ENCODE results near the gene ZSWIM4. TPM values are rescaled to one million over a fixed set of nuclear protein-coding genes. Genes with fewer than 3 reads are reported as not detected.

The ZSWIM4 gene
- total RNA-seq, 2 donors from 2014 or later: 3.4 to 12.5 TPM

GRCh38 chr19:13797058-13797440 is 1.8 kb downstream of the ZSWIM4 start:
- 41 to 51% methylated on average over 4 of the region's 4 CpGs for WGBS, 2 donors
- ATAC-seq (no peak), DNase-seq (no peak)
- Histone ChIP-seq H3K4me1 (peaks cover 33% of the 10 kb centered on the region), H3K27ac (peak overlapping the region in 3 of 4 donors; percentile 85 to 95 (median 92)), H3K4me3 (no peak overlapping the region), H3K36me3 (replicated peaks in 1 of 2; ENCODE audit: insufficient read depth in 1 of 2, low read depth in 2 of 2) (no peaks in the 10 kb centered on the region), H3K27me3 (no peaks in the 10 kb centered on the region), H3K9me3 (no peaks in the 10 kb centered on the region)
- TF ChIP-seq CTCF (IDR thresholded peaks at IDR 0.05) (no peak), POLR2A (IDR thresholded peaks at IDR 0.05) (no peak)
- intact Hi-C loops (cut with DNase I): no loop called here

- H3K9me3 ChIP-seq: no peaks in the 10 kb centered on the region
- intact Hi-C loops (cut with DNase I): no loop called here
- WGBS, 2 donors: 37 to 44% methylated on average over 7 of the region's 7 CpGs
- no peak overlapping the region for H3K4me3 ChIP-seq
- peak in 2 of 4 donors; percentile 34 to 36 for DNase-seq
- H3K27ac ChIP-seq: peak overlapping the region in 3 of 4 donors; percentile 30 to 95 (median 92)
- no peak for ATAC-seq
- H3K4me1 ChIP-seq: peaks cover 33% of the 10 kb centered on the region
- H3K27me3 ChIP-seq: no peaks in the 10 kb centered on the region
- no peaks in the 10 kb centered on the region for H3K36me3 ChIP-seq (replicated peaks in 1 of 2; ENCODE audit: insufficient read depth in 1 of 2, low read depth in 2 of 2)
- TF ChIP-seq POLR2A (IDR thresholded peaks at IDR 0.05) (no peak), CTCF (IDR thresholded peaks at IDR 0.05) (no peak)
Observed at GRCh38 chr19:13797870-13798269, 2.6 kb downstream of the ZSWIM4 start.

- ATAC-seq (no peak), DNase-seq (no peak)
- intact Hi-C loops (cut with DNase I): no loop called here
- no peak overlapping the region for H3K4me3 ChIP-seq
- no peaks in the 10 kb centered on the region for H3K27me3 ChIP-seq
- no peak overlapping the region for H3K27ac ChIP-seq
- H3K36me3 ChIP-seq (replicated peaks in 1 of 2; ENCODE audit: insufficient read depth in 1 of 2, low read depth in 2 of 2): no peaks in the 10 kb centered on the region
- WGBS, 2 donors: 95 to 96% methylated on average over 4 to 22 of the region's 22 CpGs
- TF ChIP-seq CTCF (IDR thresholded peaks at IDR 0.05): no peak
- TF ChIP-seq POLR2A (IDR thresholded peaks at IDR 0.05): no peak
- peaks cover 24% of the 10 kb centered on the region for H3K4me1 ChIP-seq
- no peaks in the 10 kb centered on the region for H3K9me3 ChIP-seq
Observed at GRCh38 chr19:13799669-13800068, 4.4 kb downstream of the ZSWIM4 start.

- ATAC-seq (peak; percentile 60), DNase-seq (peak in 2 of 4 donors; percentile 22 to 25)
- Histone ChIP-seq H3K9me3 (no peaks in the 10 kb centered on the region), H3K4me1 (no peaks in the 10 kb centered on the region), H3K4me3 (no peak overlapping the region), H3K27me3 (no peaks in the 10 kb centered on the region), H3K27ac (peak overlapping the region in 2 of 4 donors; percentile 29 to 34), H3K36me3 (replicated peaks in 1 of 2; ENCODE audit: insufficient read depth in 1 of 2, low read depth in 2 of 2) (no peaks in the 10 kb centered on the region)
- WGBS, 2 donors: 37 to 54% methylated on average over 3 to 9 of the region's 9 CpGs
- intact Hi-C loops (cut with DNase I): no loop called here
- TF ChIP-seq CTCF (IDR thresholded peaks at IDR 0.05) (no peak), POLR2A (IDR thresholded peaks at IDR 0.05) (no peak)
Observed at GRCh38 chr19:13803038-13803437, 7.8 kb downstream of the ZSWIM4 start.
